ENCODE data around the gene C2CD2L.

DNA sequence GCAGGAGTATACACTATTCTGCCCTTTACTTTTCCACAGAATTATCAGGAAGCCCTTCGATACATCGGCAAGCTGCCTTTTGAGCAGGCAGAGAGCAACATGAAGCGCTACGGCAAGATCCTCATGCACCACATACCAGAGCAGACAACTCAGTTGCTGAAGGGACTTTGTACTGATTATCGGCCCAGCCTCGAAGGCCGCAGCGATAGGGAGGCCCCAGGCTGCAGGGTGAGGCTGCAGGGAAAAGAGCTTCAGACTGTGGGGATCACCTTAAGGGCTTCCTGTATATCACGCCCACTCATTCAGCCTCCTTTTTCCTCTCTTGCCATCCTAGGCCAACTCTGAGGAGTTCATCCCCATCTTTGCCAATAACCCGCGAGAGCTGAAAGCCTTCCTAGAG, 29.3 kb upstream of the C2CD2L start:
- TF ChIP-seq, protein P1, sequence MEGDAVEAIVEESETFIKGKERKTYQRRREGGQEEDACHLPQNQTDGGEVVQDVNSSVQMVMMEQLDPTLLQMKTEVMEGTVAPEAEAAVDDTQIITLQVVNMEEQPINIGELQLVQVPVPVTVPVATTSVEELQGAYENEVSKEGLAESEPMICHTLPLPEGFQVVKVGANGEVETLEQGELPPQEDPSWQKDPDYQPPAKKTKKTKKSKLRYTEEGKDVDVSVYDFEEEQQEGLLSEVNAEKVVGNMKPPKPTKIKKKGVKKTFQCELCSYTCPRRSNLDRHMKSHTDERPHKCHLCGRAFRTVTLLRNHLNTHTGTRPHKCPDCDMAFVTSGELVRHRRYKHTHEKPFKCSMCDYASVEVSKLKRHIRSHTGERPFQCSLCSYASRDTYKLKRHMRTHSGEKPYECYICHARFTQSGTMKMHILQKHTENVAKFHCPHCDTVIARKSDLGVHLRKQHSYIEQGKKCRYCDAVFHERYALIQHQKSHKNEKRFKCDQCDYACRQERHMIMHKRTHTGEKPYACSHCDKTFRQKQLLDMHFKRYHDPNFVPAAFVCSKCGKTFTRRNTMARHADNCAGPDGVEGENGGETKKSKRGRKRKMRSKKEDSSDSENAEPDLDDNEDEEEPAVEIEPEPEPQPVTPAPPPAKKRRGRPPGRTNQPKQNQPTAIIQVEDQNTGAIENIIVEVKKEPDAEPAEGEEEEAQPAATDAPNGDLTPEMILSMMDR (conservative IDR thresholded peaks at IDR 0.05; ENCODE audit: low read length): no peak
- TF ChIP-seq EZH2phosphoT487 (IDR thresholded peaks at IDR 0.05; ENCODE audit: borderline replicate concordance, low read depth, low read length): no peak
